Measurements from ENCODE around the gene IFNA17.
"Not testable (repeated sequence)": the region's sequence is repeated elsewhere in the genome, so short reads cannot be mapped to it uniquely, and the experiment has no call there.

IFNA17 gene

GRCh38 chr9:21210782-21211181, 17.2 kb downstream of the IFNA17 start:
- not testable (repeated sequence) for DNase-seq (ENCODE audit: low spot score)

- DNase-seq (ENCODE audit: low spot score), result no peak
These were observed 17.7 kb downstream of the IFNA17 start for GRCh38 chr9:21210311-21210710.

- DNase-seq (ENCODE audit: low spot score), result not testable (repeated sequence)
These were observed 21.0 kb downstream of the IFNA17 start, which contains the start of gene IFNA10 for GRCh38 chr9:21207043-21207442. Gene IFNA10 (minus strand): TSS chr9:21207143. CDS start chr9:21207097, 46 bp downstream.

GRCh38 chr9:21205204-21205603, 22.8 kb downstream of the IFNA17 start:
- no peak for DNase-seq (ENCODE audit: low spot score)

GRCh38 chr9:21202105-21202504, 25.9 kb downstream of the IFNA17 start, which contains the start of gene IFNA7:
Gene IFNA7 (minus strand): TSS chr9:21202205. CDS start chr9:21202165, 40 bp downstream.
- not testable (repeated sequence) for DNase-seq (ENCODE audit: low spot score)

GRCh38 chr9:21194867-21195776, 32.9 kb downstream of the IFNA17 start:
- not testable (repeated sequence) for DNase-seq (ENCODE audit: low spot score)

GRCh38 chr9:21187487-21187886, 40.5 kb downstream of the IFNA17 start, which contains the start of gene IFNA4:
Gene IFNA4 (minus strand): TSS chr9:21187587. CDS start chr9:21187531, 56 bp downstream.
- DNase-seq (ENCODE audit: low spot score), result not testable (repeated sequence)

- DNase-seq (ENCODE audit: low spot score), result not testable (repeated sequence)
These were observed 44.9 kb downstream of the IFNA17 start for GRCh38 chr9:21182810-21183736.

Measured in iPS-NIHi11 (cell line).